H9 (cell line): Measurements from ENCODE around the gene PHF8. TPM values are rescaled to one million over a fixed set of nuclear protein-coding genes. Genes with fewer than 3 reads are reported as not detected.

Experiments
- DNase-seq: peaks from one replicate; pipeline ENCODE4 v3.0.0-alpha.2; 2017
- H2AFZ ChIP-seq: one replicate; pipeline ENCODE4 v1.6.1; 2013; ENCODE audit warnings: mild to moderate bottlenecking, low read length, control low read depth, moderate library complexity
- H2AK5ac ChIP-seq: 2 replicates; pipeline ENCODE4 v1.6.1; 2013; ENCODE audit warnings: low read length, control low read depth, mixed read lengths; ENCODE audit not compliant: insufficient read length
- H2BK120ac ChIP-seq: one replicate; pipeline ENCODE4 v1.6.1; 2013; ENCODE audit warnings: low read depth, mild to moderate bottlenecking, low read length, control low read depth, inconsistent platforms; ENCODE audit not compliant: poor library complexity, severe bottlenecking
- H2BK12ac ChIP-seq: 2 replicates; pipeline ENCODE4 v1.6.1; 2013; ENCODE audit warnings: low read length, control low read depth, mixed read lengths, low read depth; ENCODE audit not compliant: insufficient read length
- H2BK15ac ChIP-seq: 2 replicates; pipeline ENCODE4 v1.6.1; 2013; ENCODE audit warnings: low read depth, low read length, control low read depth
- H2BK20ac ChIP-seq: one replicate; pipeline ENCODE4 v1.6.1; 2013; ENCODE audit warnings: low read depth, mild to moderate bottlenecking, low read length, control low read depth, inconsistent platforms; ENCODE audit not compliant: poor library complexity, severe bottlenecking
- H2BK5ac ChIP-seq: 2 replicates; pipeline ENCODE4 v1.6.1; 2013; ENCODE audit warnings: low read length, control low read depth, mixed read lengths; ENCODE audit not compliant: insufficient read length
- H3K14ac ChIP-seq: 2 replicates; pipeline ENCODE4 v1.6.1; 2013; ENCODE audit warnings: low read length, control low read depth; ENCODE audit not compliant: insufficient read depth
- H3K18ac ChIP-seq: 2 replicates; pipeline ENCODE4 v1.6.1; 2013; ENCODE audit warnings: low read depth, mild to moderate bottlenecking, mixed read lengths, low read length, control low read depth; ENCODE audit not compliant: insufficient read length
- H3K23ac ChIP-seq: 2 replicates; pipeline ENCODE4 v1.6.1; 2013; ENCODE audit warnings: low read length, control low read depth, mixed read lengths, low read depth; ENCODE audit not compliant: insufficient read length
- H3K23me2 ChIP-seq: 2 replicates; pipeline ENCODE4 v1.6.1; 2013; ENCODE audit warnings: low read depth, mild to moderate bottlenecking, mixed read lengths, low read length, control low read depth; ENCODE audit not compliant: insufficient read length, poor library complexity, severe bottlenecking
- H3K27ac ChIP-seq: 2 replicates; pipeline ENCODE4 v1.5.1; 2013; ENCODE audit warnings: low read length, control low read depth, mixed read lengths, low read depth; ENCODE audit not compliant: insufficient read length
- H3K27me3 ChIP-seq: 2 replicates; pipeline ENCODE4 v1.6.1; 2013; ENCODE audit warnings: low read length, control low read depth, inconsistent platforms; ENCODE audit not compliant: insufficient read depth
- H3K4ac ChIP-seq: 2 replicates; pipeline ENCODE4 v1.6.1; 2013; ENCODE audit warnings: low read depth, mild to moderate bottlenecking, control low read depth, inconsistent platforms, low read length, moderate library complexity
- H3K4me1 ChIP-seq: 2 replicates; pipeline ENCODE4 v1.6.1; 2013; ENCODE audit warnings: low read length, control low read depth, inconsistent platforms; ENCODE audit not compliant: insufficient read depth
- H3K4me2 ChIP-seq: 2 replicates; pipeline ENCODE4 v1.6.1; 2013; ENCODE audit warnings: low read length, control low read depth, mixed read lengths; ENCODE audit not compliant: insufficient read length, insufficient read depth
- H3K56ac ChIP-seq: 2 replicates; pipeline ENCODE4 v1.6.1; 2013; ENCODE audit warnings: low read depth, mild to moderate bottlenecking, mixed read lengths, low read length, control low read depth; ENCODE audit not compliant: insufficient read length
- H3K79me1 ChIP-seq: 2 replicates; pipeline ENCODE4 v1.6.1; 2013; ENCODE audit warnings: low read depth, mild to moderate bottlenecking, moderate library complexity, low read length, control low read depth, inconsistent platforms; ENCODE audit not compliant: insufficient read depth, poor library complexity, severe bottlenecking
- H3K79me2 ChIP-seq: 2 replicates; pipeline ENCODE4 v1.6.1; 2013; ENCODE audit warnings: low read length, control low read depth, inconsistent platforms; ENCODE audit not compliant: insufficient read depth
- H3K9ac ChIP-seq: 2 replicates; pipeline ENCODE4 v1.6.1; 2013; ENCODE audit warnings: low read length, control low read depth, mixed read lengths; ENCODE audit not compliant: insufficient read length; ENCODE audit errors: extremely low read depth
- H3K9me3 ChIP-seq: one replicate; pipeline ENCODE4 v1.6.1; 2013; ENCODE audit warnings: low read depth, low read length, inconsistent platforms; ENCODE audit not compliant: control insufficient read depth
- H3T11ph ChIP-seq: one replicate; pipeline ENCODE4 v1.6.1; 2013; ENCODE audit warnings: mild to moderate bottlenecking, low read length, control low read depth, inconsistent platforms
- H4K20me1 ChIP-seq: one replicate; pipeline ENCODE4 v1.6.1; 2013; ENCODE audit not compliant: control insufficient read depth, insufficient read length, insufficient read depth
- H4K5ac ChIP-seq: 2 replicates; pipeline ENCODE4 v1.6.1; 2013; ENCODE audit warnings: low read depth, mild to moderate bottlenecking, mixed read lengths, low read length, control low read depth; ENCODE audit not compliant: insufficient read length
- H4K8ac ChIP-seq: replicated peaks from 2 replicates; pipeline ENCODE4 v1.6.1; 2013; ENCODE audit warnings: low read length, control low read depth, mixed read lengths, low read depth; ENCODE audit not compliant: insufficient read length
- H4K91ac ChIP-seq: 2 replicates; pipeline ENCODE4 v1.6.1; 2013; ENCODE audit warnings: low read depth, mild to moderate bottlenecking, moderate library complexity, mixed read lengths, low read length, control low read depth; ENCODE audit not compliant: insufficient read length
- H3K27ac Mint-ChIP-seq, 3 experiments: 2 replicates in 2 of 3; 3 replicates in 1 of 3; pipeline ENCODE4 v1.8.0; 2020 to 2021; ENCODE audit warnings: mixed read lengths in 3 of 3, mild to moderate bottlenecking in 1 of 3, moderate library complexity in 1 of 3
- H3K27me3 Mint-ChIP-seq: 2 replicates; pipeline ENCODE4 v1.8.0; 2021; ENCODE audit warnings: low read depth, mild to moderate bottlenecking, moderate library complexity, mixed read lengths
- H3K36me3 Mint-ChIP-seq, 3 experiments: 2 replicates in 2 of 3; 3 replicates in 1 of 3; pipeline ENCODE4 v1.8.0; 2020 to 2021; ENCODE audit warnings: low read depth in 3 of 3, mixed read lengths in 3 of 3; ENCODE audit not compliant: insufficient read depth in 1 of 3
- H3K4me1 Mint-ChIP-seq, 2 experiments: 2 replicates each; pipeline ENCODE4 v1.8.0; 2020; ENCODE audit warnings: mixed read lengths in 2 of 2
- H3K4me3 Mint-ChIP-seq, 2 experiments: 2 replicates in 1 of 2; 3 replicates in 1 of 2; pipeline ENCODE4 v1.8.0; 2020 to 2021; ENCODE audit warnings: mild to moderate bottlenecking in 2 of 2, mixed read lengths in 2 of 2, moderate library complexity in 1 of 2
- H3K9me3 Mint-ChIP-seq, 2 experiments: 2 replicates in 1 of 2; 3 replicates in 1 of 2; pipeline ENCODE4 v1.8.0; 2020; ENCODE audit warnings: mild to moderate bottlenecking in 2 of 2, mixed read lengths in 2 of 2, moderate library complexity in 1 of 2
- WGBS: extraction: QIAGEN DNeasy Blood & Tissue Kit; methylation state at CpG from one replicate; pipeline ENCODE4 v1.1.7; 2013; ENCODE audit warnings: missing lambda C conversion rate, low lambda C conversion rate, mixed read lengths; ENCODE audit not compliant: insufficient read length; ENCODE audit errors: extremely low coverage; 5-methylcytosine and 5-hydroxymethylcytosine counted together
- total RNA-seq: library from RNA; stranded (reverse); gene quantifications from 2 replicates; pipeline ENCODE4 v1.2.1, GENCODE V29; 2021
- TF ChIP-seq, protein P1 (sequence below): fragments of 200-600 bp; sonication (generic); conservative IDR thresholded peaks from 3 replicates; pipeline ENCODE4 v1.8.0; 2021; ENCODE audit warnings: antibody characterized with exemption, mild to moderate bottlenecking

Gene PHF8
- total RNA-seq, 1 experiment from 2014 or later: 38.9 TPM

DNA sequence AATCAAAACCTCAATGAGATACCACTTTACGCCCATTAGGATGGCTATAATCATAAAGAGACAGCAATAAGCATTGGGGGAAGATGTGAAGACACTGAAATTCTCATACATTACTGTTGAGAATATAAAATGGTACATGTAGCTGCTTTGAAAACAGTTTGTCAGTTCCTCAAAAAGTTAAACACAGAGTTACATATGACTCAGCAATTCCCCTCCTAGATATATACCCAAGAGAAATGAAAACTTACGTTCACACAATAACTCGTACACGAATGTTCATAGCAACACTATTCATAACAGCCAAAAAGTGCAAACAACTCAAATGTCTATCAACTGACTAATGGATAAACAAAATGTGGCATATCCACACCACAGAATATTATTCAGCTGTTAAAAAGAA, 36.6 kb downstream of the PHF8 start:
- no peak for DNase-seq
- no peak overlapping the region for H2AK5ac ChIP-seq
- H3K4me3 Mint-ChIP-seq: no peak overlapping the region
- H3K18ac ChIP-seq: no peak overlapping the region
- H3K9ac ChIP-seq: no peak overlapping the region
- no peak overlapping the region for H4K91ac ChIP-seq
- peaks cover 22 to 52% (median 46%) of the 10 kb centered on the region in 3 experiments for H3K36me3 Mint-ChIP-seq
- WGBS: no CpG with 5 or more reads among the region's 4 CpGs
- H3K4me1 Mint-ChIP-seq: no peaks in the 10 kb centered on the region
- H3K14ac ChIP-seq: no peak overlapping the region
- peaks cover 16% of the 10 kb centered on the region for H3K9me3 ChIP-seq
- H2BK15ac ChIP-seq: no peak overlapping the region
- no peak overlapping the region for H2BK120ac ChIP-seq
- H2BK5ac ChIP-seq: no peak overlapping the region
- no peak overlapping the region for H3K27ac Mint-ChIP-seq
- no peak overlapping the region for H3K56ac ChIP-seq
- H2AFZ ChIP-seq: no peak overlapping the region
- H3K9me3 Mint-ChIP-seq: peaks cover 63 to 65% of the 10 kb centered on the region in 2 experiments
- TF ChIP-seq, protein P1, sequence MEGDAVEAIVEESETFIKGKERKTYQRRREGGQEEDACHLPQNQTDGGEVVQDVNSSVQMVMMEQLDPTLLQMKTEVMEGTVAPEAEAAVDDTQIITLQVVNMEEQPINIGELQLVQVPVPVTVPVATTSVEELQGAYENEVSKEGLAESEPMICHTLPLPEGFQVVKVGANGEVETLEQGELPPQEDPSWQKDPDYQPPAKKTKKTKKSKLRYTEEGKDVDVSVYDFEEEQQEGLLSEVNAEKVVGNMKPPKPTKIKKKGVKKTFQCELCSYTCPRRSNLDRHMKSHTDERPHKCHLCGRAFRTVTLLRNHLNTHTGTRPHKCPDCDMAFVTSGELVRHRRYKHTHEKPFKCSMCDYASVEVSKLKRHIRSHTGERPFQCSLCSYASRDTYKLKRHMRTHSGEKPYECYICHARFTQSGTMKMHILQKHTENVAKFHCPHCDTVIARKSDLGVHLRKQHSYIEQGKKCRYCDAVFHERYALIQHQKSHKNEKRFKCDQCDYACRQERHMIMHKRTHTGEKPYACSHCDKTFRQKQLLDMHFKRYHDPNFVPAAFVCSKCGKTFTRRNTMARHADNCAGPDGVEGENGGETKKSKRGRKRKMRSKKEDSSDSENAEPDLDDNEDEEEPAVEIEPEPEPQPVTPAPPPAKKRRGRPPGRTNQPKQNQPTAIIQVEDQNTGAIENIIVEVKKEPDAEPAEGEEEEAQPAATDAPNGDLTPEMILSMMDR: no peak
- H3K27me3 ChIP-seq: no peaks in the 10 kb centered on the region
- no peaks in the 10 kb centered on the region for H4K20me1 ChIP-seq
- H3K23ac ChIP-seq: no peak overlapping the region
- no peaks in the 10 kb centered on the region for H3K79me2 ChIP-seq
- no peaks in the 10 kb centered on the region for H3K23me2 ChIP-seq
- no peak overlapping the region for H3K27ac ChIP-seq
- no peak overlapping the region for H2BK20ac ChIP-seq
- no peak overlapping the region for H4K8ac ChIP-seq
- no peak overlapping the region for H2BK12ac ChIP-seq
- H3K4me1 ChIP-seq: no peaks in the 10 kb centered on the region
- H3K79me1 ChIP-seq: no peaks in the 10 kb centered on the region
- no peak overlapping the region for H4K5ac ChIP-seq
- no peak overlapping the region for H3K4me2 ChIP-seq
- no peaks in the 10 kb centered on the region for H3K27me3 Mint-ChIP-seq
- no peak overlapping the region for H3K4ac ChIP-seq
- no peak overlapping the region for H3T11ph ChIP-seq
